Stimulated activated CD8-positive, alpha-beta memory T cell treated with anti-CD3 and anti-CD28 coated beads, Interleukin-7, amount 100 ng/mL, for 24 hours (primary cell): ENCODE data around the gene EHBP1.

Experiments
- DNase-seq: peaks from one replicate; pipeline ENCODE4 v3.0.0-alpha.2; 2020; ENCODE audit warnings: low read depth

The EHBP1 gene

DNA sequence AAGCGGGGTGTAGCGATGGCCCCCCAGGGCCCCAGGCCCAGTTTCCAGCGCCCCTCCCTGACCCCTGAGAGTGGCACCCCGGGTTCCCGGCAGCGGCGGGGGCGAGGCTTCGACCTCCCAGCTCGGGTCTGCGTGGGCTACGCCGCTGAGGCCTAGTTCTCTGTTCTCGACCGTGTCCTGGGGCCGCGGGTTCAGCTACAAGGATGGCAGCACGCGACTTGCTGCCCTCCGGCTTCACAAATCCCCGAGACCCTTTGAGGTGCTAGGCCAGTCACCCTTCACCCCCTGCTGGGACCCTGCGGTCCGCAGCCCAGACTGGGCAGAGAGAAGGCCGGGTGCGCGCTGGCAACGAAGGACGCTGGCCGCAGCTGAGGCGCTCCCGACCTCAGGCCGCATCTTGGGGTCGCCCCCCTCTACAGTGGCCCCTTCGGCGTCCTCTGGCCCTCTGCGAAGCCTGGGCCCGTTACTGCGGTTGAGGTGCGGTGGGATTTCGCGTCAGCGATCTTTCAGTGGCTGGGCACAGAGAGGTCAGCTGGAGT lies 346.4 kb downstream of the EHBP1 start:
- DNase-seq = no peak

GRCh38 chr2:63052411-63053080 lies 347.0 kb downstream of the EHBP1 start:
- DNase-seq = no peak

DNA sequence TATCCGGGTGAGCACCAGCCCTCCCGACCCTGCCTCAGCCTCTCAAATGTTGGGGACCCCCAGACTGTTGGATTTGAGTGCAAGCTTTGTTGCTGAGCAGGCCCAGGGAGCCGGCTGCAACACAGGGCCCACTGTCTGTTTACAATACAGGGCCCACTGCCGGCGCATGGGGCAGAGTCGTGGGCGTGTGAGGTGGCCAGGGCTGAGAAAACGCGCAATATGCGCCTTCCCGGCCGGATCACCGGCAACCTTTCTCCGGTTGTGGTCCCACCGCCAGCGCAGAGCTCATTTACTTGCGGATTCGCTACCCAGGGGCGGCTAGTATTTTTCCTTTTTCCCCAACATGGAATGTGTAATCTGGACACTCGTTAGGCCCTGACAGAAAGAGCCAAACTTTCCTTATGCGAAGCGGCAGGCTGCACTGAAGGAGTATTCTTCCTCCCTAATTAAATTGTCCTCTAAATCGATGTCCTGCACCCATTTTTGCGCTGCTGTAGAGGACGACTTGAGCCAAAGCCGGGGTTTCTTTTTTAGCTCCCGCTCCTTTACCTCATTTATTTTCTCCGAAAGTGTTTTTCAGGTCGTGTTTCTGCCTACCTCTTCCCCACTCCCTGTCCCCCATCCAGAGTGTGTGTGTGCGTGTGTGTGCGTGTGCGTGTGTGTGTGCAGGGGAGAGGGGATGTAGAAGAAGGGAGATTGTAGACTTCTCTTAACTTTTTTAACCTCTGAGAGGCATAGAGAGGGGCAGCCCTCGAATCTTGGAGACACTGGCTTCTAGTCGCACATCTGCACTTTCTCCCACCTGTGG lies 347.8 kb downstream of the EHBP1 start:
- DNase-seq = no peak

DNA sequence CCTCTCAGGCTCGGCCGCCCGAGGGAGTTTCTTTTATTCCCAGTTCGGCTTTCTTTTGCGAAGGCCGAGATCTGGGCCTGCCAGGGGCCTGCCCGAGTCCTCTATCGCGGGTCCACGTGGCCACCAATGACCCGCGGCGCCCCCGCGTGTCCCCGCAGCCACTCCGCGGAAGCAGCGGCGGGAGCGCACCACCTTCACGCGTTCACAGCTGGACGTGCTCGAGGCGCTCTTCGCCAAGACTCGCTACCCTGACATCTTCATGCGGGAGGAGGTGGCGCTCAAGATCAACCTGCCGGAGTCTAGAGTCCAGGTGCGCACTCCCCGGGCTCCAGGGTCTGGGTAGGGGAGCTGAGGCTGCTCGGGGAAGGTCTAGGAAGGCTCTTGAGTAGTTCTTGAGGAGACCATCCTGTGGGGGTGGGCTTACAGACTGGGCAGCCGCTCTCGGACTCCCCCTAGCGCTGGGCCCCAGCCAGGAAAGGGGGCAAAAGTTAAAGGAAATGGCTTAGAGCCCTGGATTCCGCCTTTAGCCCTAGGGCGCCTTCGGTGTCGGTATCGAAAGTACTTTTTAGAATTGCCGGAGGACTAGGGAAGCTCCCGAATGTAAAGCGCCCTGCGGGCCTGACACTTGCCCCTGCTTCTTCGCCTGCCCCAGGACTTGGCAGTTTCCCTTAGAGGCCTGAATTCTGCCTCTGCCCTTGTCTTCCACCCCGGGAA lies 348.5 kb downstream of the EHBP1 start:
- no peak for DNase-seq

DNA sequence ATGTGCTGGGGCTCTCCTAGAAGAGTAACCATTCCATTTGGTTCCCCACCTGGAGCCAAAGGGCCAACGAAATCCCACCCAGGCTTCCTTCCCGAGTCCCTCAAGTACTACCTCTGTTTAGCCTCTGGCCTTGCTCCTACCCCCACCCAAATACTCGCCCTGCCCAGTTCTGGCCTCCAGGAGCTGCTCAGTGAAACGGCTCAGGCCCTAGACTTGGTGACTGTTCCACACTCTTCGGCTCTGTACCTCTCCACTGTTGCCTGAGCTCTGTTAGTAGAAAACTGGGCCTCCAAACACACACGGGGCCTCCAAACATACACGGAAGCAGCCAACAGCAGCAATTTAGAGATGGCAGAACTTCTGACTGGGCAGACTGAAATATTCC lies 349.3 kb downstream of the EHBP1 start:
- no peak for DNase-seq

DNA sequence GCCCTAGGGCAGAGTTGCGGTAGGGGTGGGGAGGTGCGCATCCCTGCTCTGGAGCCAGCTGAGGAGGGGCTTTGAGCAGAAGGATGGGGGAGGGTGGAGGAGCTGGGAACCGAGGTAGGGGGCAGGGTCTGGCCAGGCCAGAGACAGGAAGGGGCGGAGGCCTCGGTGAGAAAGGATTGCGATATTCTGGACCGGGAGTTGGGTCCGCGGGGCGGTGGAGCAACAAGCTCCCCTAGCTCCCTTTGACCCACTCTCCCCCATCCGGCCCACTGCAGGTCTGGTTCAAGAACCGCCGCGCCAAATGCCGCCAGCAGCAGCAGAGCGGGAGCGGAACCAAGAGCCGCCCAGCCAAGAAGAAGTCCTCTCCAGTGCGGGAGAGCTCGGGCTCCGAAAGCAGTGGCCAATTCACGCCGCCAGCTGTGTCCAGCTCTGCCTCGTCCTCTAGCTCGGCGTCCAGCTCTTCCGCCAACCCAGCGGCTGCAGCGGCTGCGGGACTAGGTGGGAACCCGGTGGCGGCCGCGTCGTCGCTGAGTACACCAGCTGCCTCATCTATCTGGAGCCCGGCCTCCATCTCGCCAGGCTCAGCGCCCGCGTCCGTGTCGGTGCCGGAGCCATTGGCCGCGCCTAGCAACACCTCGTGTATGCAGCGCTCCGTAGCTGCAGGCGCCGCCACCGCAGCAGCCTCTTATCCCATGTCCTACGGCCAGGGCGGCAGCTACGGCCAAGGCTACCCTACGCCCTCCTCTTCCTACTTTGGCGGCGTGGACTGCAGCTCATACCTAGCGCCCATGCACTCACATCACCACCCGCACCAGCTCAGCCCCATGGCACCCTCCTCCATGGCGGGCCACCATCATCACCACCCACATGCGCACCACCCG lies 350.0 kb downstream of the EHBP1 start:
- DNase-seq = no peak

DNA sequence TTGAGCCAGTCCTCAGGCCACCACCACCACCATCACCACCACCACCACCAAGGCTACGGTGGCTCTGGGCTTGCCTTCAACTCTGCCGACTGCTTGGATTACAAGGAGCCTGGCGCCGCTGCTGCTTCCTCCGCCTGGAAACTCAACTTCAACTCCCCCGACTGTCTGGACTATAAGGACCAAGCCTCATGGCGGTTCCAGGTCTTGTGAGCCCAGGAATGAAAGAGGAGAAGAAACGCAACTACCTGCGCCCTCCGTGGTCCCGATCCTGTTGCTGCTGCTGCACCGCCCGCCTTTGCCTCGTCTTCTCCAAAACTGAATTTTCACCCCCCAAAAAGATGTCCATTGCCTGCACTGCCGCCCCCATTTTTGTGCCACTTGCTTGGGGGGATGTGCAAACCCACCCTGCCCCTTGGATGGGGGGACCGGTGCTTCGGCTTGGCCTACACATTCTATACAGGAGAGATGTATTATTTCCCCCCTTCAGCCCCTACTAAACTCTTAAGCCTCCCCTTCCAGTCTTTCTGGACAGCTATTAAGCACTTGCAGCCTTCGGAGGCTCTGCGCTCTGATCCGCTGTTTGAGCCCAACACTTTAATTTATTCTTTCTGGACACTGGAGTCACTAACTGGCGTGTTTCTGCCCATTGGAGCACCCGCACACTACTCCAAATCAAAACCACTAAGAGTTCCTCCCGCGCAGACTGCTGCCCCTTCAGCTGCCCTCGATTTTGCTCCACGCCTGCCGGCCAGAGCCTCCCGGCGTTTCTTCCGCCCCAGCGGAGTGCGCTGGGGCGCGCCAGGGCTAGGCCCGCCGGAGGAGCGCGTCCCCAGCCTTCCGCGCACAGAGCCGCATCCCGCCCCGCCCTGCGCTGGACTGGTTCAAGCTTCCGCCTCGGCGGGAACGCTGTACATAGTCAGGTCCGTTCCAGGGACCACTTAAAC lies 350.9 kb downstream of the EHBP1 start:
- DNase-seq = no peak

DNA sequence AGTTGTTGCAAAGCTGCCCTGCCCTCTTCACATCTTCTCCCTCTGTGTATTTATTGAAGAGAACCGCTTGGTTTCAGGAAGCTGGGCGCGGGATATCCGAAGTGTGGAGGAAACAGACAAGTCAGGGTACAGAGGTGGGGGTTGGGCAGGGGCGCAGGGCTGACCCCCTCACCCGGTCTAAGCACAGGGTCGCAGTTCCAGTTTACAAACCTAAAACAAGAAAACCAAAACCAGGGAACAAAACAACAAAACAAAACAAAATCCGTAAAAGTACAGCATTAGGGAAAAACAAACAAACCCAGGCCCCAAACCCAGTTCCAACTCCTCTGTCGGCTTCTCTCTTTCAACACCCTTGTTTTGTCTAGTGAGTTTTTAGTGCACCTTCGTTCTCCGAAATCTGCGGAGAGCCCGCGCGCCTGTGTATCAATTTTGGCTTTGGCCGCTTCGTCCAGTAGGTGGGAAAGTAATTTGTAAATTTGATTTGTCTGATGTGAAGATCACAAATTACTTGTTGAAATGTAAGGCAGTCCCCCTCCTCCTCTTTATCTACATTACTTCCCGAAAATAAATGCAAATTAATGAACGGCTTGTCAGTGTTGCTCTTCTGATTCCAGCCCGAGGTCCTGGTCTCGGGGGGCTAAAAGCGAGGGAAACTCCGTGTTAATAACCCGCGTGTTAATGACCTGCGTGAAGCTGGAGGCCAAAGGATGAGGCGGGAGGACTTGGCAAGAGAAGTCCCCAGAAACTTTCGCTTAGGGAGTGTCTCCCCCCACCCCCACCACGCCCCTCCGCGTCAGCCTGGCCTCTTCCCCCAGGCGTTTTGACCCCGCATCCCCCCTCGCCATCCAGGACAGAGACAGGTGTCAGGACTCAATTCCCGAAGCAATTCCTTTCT lies 352.0 kb downstream of the EHBP1 start:
- DNase-seq = no peak

GRCh38 chr2:63058144-63058920 lies 352.8 kb downstream of the EHBP1 start:
- DNase-seq = no peak

GRCh38 chr2:63058921-63059792 lies 353.6 kb downstream of the EHBP1 start:
- no peak for DNase-seq

DNA sequence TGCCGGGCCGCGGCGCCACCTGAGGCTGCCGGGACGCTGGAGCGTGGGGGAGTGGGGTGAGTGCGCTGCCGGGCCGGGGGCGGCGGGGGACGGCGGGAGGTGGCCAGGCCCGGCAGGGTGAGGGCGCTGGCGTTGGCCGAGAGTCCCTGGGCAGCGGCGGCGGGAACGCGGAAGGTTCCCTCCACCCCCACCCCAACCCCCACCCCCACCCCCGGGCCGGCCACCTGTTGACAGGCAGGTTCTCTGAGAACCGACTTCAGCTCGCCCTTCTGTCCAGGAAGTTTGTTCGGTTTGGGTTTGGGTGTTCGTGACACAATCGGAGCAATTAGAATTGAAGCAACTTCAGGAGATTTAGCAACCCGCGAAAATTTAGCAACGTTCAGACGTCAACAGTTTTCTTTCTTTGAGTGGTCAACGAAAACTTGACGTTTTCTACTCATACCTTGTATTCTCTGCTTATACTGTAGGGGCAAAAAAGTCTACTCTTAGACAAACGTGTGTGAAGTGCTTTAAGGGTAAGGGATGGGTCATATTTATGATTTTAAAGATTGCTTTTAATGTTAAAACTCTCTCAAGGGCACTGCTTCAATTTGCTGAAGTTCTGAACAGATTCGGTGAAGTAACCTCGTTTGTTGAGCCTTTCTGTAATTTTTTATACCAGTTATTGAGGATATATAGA lies 354.4 kb downstream of the EHBP1 start:
- DNase-seq = no peak

GRCh38 chr2:63060472-63060991 lies 355.0 kb downstream of the EHBP1 start:
- DNase-seq = no peak

GRCh38 chr2:63064197-63064596 lies 358.7 kb downstream of the EHBP1 start:
- no peak for DNase-seq

DNA sequence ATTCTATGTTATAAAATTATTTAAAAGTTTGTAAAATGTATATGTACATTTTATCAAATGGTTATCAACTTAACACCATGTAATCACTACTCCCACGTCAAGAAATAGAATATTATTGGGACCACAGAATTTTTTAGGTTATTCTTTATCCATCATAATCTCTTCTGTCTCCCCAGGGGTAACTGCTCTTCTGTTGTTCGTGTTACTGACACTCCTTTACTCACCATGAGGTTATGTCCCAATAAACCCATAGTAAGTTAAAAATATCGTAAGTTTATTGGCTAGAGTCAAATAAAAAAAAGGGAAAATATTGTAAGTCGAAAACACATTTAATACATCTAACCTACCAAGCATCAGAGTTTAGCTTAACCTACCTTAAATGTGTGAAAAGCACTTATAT lies 359.1 kb downstream of the EHBP1 start:
- DNase-seq = no peak

- no peak for DNase-seq
Observed at GRCh38 chr2:63066265-63066664, 360.8 kb downstream of the EHBP1 start.

DNA sequence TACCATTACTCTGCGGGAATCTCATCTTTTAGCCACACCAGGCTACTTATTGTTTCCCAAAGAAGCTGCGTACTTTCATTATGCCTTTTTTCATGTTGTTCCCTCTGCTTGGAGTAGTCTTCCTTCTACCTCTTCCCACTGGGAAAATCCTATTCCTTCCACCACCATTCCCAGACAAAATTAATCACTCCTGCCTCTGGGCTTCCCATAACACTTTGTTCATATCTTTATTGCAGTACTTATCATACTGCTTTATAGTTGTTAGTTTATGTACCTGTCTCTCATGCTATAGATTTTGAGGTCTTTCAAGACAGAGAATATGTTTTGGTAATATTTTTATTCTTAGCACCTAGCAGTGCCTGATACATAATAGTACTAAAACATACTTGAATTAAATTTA lies 361.3 kb downstream of the EHBP1 start:
- no peak for DNase-seq

DNA sequence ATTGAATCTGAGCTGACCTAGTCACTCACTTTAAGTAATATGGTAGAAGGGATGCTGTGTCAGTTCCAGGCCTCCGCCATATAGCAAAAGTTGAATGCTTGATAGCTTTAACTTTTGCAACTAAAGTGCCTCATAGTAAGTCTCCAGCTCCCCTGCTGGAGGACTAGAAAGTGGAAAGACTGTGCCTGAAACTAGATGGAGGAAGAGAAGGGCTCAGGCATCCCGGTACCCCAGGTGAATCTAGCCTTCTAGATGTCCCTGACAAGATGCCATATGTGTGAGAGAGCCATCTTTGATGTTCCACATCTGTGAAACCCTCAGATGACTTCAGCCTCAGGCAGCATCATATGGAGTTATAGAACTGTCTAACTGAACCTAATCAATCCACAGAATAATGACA lies 366.2 kb downstream of the EHBP1 start:
- no peak for DNase-seq
